Inflammatory macrophage treated with lipopolysaccharide for 4 hours (primary cell): ENCODE results near the gene MICAL2.

Experiments
- DNase-seq: peaks from one replicate; pipeline ENCODE4 v3.0.0-alpha.2; 2020

MICAL2 gene

GRCh38 chr11:12235553-12235946, 125.2 kb downstream of the MICAL2 start:
- no peak for DNase-seq

GRCh38 chr11:12235947-12236743, 125.8 kb downstream of the MICAL2 start:
- DNase-seq, result peak; percentile 65

- no peak for DNase-seq
These were observed 126.3 kb downstream of the MICAL2 start for GRCh38 chr11:12236744-12237101.

- no peak for DNase-seq
These were observed 127.0 kb downstream of the MICAL2 start for GRCh38 chr11:12237381-12237784.

GRCh38 chr11:12238420-12238819, 128.0 kb downstream of the MICAL2 start:
- DNase-seq, result no peak

DNA sequence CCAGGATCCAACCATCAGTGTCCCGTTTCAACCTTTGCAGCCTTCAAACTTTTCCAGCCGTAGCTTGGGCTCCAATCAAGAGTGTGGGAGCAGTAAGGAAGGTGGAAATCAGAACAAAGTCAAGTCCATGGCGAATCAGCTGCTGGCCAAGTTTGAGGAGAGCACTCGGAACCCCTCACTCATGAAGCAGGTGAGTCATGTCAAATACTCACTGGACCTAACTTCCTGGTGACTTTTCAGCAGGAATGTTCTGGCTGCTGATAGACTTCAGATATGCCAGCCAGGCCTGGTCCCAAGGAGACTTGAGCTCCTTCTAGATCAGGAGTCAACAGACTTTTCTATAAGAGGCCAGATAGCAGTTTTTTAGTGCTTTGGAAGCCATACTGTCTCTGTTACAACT, 129.0 kb downstream of the MICAL2 start:
- DNase-seq, result no peak

- no peak for DNase-seq
These were observed 129.5 kb downstream of the MICAL2 start for GRCh38 chr11:12239804-12240371.

DNA sequence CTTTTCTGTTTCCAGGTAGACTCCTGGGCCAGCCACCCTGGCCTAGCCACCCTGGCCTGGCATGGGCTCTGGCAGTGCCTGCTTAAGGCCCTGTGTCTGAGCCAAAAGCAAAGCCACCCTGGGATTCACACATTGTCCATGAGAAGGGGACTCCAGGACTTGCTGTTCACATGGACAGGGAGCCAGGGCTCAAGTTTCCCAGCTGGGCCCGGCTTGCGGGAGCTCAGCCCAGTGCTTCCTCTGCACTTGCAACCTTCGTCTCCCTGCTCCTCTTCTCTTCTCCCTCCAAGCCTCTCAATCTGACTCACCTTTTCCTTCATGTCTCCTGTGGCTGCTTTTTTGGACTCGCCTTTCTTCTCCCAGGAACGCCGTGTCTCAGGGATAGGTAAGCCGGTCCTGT, 130.3 kb downstream of the MICAL2 start:
- no peak for DNase-seq

- DNase-seq, result no peak
These were observed 131.0 kb downstream of the MICAL2 start for GRCh38 chr11:12241401-12241800.

GRCh38 chr11:12241971-12242672, 131.7 kb downstream of the MICAL2 start:
- no peak for DNase-seq

DNA sequence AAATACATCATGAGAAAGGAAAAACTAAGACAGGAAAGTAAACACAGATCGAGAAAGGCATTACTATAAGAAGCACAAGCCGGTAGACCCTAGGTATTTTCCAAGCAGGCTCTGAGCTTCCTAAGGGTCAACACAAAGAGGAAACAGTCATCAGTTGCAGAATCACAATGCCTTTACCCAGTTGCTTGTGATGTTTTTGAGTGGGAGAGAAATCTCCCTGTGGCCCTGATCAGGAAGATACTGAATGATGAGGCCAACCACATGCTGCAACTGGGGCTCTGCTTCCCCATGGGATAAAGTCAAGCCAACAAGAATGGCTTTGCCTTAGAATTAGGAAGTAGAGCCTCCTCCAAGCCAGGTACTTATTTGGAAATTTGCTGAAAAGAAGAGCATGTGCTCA, 132.6 kb downstream of the MICAL2 start:
- peak; percentile 68 for DNase-seq

- no peak for DNase-seq
These were observed 133.1 kb downstream of the MICAL2 start for GRCh38 chr11:12243486-12243885.

DNA sequence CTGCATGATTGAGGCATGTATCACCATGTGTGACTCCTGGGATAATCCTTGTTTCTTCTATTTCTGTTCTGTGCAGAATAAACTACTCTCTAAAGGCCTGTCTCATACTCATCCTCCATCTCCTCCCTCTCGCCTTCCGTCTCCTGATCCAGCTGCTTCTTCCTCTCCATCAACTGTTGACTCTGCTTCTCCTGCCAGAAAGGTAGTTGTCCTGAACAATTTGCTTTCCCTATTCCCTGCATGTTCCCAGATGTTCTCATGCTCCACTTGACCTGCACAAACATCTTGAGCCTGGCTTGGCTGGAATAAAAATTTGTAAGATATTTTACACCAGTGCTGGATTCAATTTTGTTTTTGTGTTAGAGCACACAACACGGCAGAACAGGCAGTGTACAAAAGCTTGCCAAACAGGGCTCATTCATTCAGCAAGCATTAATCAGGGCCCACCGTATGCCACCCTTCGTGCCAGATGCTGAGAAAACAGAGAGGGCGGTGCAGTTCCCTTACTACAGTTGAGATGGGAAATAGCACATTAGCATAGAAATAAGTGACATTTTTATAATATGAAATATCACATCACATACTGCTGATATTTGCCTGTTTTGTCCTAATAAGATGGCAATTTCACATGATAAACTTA, 133.6 kb downstream of the MICAL2 start:
- no peak for DNase-seq

GRCh38 chr11:12245091-12245490, 134.7 kb downstream of the MICAL2 start:
- DNase-seq, result no peak

- DNase-seq, result no peak
These were observed 135.2 kb downstream of the MICAL2 start for GRCh38 chr11:12245549-12246016.

DNA sequence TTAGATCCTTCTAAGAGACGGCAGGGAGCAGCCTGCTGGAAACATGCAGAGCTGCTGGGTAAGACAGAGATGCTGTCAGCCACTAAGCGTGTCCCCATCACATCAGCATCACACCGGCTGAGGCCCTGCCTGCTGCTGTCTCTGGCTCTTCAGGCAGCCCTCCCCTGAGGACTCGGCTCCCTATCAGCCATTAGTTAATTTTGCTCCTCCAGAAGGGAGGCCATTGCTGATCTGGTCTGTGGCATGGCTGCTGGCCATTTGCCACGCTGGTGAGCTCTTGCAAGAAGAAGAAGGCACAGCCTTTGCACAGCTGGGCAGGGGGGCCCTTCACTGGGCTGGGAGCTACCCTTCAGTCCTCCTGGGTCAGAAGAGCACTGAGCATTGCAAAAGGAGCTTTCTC, 135.8 kb downstream of the MICAL2 start:
- no peak for DNase-seq

DNA sequence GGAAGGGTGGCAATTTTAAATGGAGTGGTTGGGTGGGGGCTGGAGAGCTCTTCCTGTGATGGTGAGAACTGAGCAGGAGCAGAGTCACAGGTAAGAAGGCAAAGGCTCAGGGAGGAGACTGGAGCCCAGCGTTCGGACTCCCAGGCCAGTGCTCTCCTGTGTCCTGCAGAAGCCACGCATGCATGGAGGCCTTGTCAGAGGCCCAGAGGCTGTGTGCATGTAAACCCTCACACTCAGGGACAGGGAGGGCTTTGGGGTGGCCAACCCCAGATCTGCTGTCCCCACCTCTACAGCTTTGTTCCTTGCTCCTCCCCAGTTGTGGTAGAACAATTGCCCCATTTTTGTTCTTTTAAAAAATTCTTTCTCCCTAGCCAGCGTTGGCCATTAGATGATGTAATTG, 136.6 kb downstream of the MICAL2 start:
- no peak for DNase-seq

DNA sequence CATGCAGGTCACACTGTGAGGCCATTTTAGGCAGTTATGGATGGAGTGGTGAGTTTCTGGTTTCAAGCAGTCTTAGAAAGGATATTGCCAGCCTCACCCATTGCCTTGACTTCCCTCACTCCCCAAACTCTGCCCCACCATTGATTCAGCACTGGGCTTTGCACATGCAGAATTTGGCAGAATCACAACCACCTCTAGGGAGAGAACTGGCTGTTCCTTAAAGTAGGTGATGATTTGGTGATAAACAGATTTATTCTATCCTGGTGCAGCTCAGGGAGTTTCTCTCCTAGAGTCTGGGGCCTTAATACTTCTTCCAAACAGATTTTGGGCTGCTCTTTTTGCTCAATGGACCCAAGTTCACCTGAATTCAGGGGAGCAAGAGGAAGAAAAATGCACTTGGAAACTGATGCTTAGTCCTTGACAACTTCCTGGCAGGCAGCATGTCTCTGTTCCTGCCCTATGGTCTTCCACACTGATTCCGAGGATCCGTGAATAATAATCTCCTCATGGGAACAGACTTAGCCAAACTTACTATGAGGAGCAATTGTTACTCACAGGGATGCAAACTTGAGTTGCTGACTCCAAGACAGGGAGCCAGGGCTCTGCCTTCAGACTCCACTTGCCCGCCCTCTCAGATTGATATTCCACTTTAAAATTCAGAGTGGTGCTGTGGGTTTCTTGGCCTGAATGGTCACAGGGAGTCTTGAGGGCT, 137.3 kb downstream of the MICAL2 start:
- no peak for DNase-seq

DNA sequence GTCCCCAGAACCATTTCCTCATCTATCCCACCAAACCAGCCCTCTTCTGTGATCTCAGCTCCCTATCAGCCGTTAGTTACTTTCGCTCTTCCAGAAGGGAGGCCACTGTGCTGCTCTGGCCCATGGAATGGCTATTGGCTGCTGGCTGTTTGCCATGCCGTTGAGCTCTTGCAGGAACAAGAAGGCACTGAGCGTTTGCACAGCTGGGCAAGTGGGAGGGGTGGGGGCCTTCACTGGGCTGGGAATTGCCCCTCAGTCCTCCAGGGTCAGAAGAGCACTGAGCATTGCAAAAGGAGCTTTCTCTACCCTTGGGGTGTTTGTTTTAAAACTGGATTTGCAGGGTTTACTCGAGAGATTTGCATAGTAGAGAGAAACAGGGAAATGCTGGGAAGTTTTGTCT, 137.9 kb downstream of the MICAL2 start:
- DNase-seq, result no peak

DNA sequence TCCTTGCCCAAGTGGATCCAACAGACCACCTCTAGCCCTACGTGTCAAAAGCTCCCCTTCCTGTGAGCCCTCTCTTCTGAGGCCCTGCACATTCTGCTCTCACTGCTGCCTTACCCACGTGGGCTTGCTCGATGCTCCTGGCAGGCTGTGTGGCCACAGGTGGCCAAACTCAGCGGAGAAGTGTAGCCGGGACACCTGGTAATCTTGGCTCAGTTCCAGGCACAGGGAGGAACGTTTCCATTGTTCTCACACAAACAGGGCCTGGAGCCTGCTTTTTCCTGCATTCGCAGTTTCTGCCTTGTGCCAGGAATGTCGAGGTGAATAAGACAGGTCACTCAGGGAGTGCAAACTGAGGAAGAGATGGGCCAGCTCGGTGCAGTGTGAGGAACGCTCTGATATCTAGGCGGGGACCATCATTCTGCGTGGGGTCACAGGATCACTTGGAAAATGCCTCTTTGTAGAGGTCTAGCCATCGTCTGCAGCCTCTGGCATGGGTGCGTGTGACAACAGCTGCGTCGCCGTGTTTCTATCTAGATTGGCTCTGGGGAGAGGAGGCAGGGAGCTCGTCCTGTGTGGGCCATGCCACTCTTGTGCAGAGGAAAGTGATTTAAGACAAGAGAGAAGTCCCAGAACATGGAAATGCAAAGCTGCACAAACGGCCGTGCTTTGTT, 139.3 kb downstream of the MICAL2 start:
- DNase-seq, result no peak

- no peak for DNase-seq
These were observed 141.5 kb downstream of the MICAL2 start for GRCh38 chr11:12251666-12252560.
